ENCODE measurements around the gene ACSL3. TPM values are rescaled to one million over a fixed set of nuclear protein-coding genes. Genes with fewer than 3 reads are reported as not detected.

Gene ACSL3
- total RNA-seq, 1 experiment from 2014 or later, result 138 TPM

- peak; percentile 86 for DNase-seq (ENCODE audit: low read depth)
Measured at GRCh38 chr2:222878877-222879603, 18.2 kb downstream of the ACSL3 start.

- DNase-seq (ENCODE audit: low read depth), result no peak
Measured at GRCh38 chr2:222879604-222879933, 18.7 kb downstream of the ACSL3 start.

- DNase-seq (ENCODE audit: low read depth), result no peak
Measured at GRCh38 chr2:222882484-222882928, 21.7 kb downstream of the ACSL3 start.

GRCh38 chr2:222883420-222883819, 22.6 kb downstream of the ACSL3 start:
- DNase-seq (ENCODE audit: low read depth), result no peak

- DNase-seq (ENCODE audit: low read depth), result no peak
Measured at GRCh38 chr2:222884114-222884771, 23.4 kb downstream of the ACSL3 start.

GRCh38 chr2:222884805-222885424, 24.1 kb downstream of the ACSL3 start:
- no peak for DNase-seq (ENCODE audit: low read depth)

- DNase-seq (ENCODE audit: low read depth), result no peak
Measured at GRCh38 chr2:222887124-222887523, 26.3 kb downstream of the ACSL3 start.

- DNase-seq (ENCODE audit: low read depth), result no peak
Measured at GRCh38 chr2:222888716-222889115, 27.9 kb downstream of the ACSL3 start.

- DNase-seq (ENCODE audit: low read depth), result no peak
Measured at GRCh38 chr2:222891890-222892289, 31.1 kb downstream of the ACSL3 start.

- DNase-seq (ENCODE audit: low read depth), result peak; percentile 51
Measured at GRCh38 chr2:222892321-222892720, 31.5 kb downstream of the ACSL3 start.

- no peak for DNase-seq (ENCODE audit: low read depth)
Measured at GRCh38 chr2:222892761-222893160, 31.9 kb downstream of the ACSL3 start.

GRCh38 chr2:222893716-222894115, 32.9 kb downstream of the ACSL3 start:
- no peak for DNase-seq (ENCODE audit: low read depth)

GRCh38 chr2:222895144-222895543, 34.3 kb downstream of the ACSL3 start:
- no peak for DNase-seq (ENCODE audit: low read depth)

- DNase-seq (ENCODE audit: low read depth), result no peak
Measured at GRCh38 chr2:222897898-222898297, 37.1 kb downstream of the ACSL3 start.

- DNase-seq (ENCODE audit: low read depth), result no peak
Measured at GRCh38 chr2:222899413-222900181, 38.8 kb downstream of the ACSL3 start.

GRCh38 chr2:222900354-222900753, 39.5 kb downstream of the ACSL3 start:
- DNase-seq (ENCODE audit: low read depth), result peak; percentile 49

- no peak for DNase-seq (ENCODE audit: low read depth)
Measured at GRCh38 chr2:222902660-222903059, 41.8 kb downstream of the ACSL3 start.

- DNase-seq (ENCODE audit: low read depth), result peak; percentile 44
Measured at GRCh38 chr2:222903234-222904220, 42.7 kb downstream of the ACSL3 start.

GRCh38 chr2:222904557-222905258, 43.9 kb downstream of the ACSL3 start:
- peak; percentile 15 for DNase-seq (ENCODE audit: low read depth)

- DNase-seq (ENCODE audit: low read depth), result no peak
Measured at GRCh38 chr2:222907048-222907447, 46.2 kb downstream of the ACSL3 start.
